GM19452 (cell line): ENCODE measurements around the gene VSIG10L.

Experiments
- ATAC-seq: cut with Tn5 transposase; IDR thresholded peaks from one replicate; pipeline ENCODE4 v1.9.1; 2021; ENCODE audit not compliant: unreplicated experiment

VSIG10L gene

DNA sequence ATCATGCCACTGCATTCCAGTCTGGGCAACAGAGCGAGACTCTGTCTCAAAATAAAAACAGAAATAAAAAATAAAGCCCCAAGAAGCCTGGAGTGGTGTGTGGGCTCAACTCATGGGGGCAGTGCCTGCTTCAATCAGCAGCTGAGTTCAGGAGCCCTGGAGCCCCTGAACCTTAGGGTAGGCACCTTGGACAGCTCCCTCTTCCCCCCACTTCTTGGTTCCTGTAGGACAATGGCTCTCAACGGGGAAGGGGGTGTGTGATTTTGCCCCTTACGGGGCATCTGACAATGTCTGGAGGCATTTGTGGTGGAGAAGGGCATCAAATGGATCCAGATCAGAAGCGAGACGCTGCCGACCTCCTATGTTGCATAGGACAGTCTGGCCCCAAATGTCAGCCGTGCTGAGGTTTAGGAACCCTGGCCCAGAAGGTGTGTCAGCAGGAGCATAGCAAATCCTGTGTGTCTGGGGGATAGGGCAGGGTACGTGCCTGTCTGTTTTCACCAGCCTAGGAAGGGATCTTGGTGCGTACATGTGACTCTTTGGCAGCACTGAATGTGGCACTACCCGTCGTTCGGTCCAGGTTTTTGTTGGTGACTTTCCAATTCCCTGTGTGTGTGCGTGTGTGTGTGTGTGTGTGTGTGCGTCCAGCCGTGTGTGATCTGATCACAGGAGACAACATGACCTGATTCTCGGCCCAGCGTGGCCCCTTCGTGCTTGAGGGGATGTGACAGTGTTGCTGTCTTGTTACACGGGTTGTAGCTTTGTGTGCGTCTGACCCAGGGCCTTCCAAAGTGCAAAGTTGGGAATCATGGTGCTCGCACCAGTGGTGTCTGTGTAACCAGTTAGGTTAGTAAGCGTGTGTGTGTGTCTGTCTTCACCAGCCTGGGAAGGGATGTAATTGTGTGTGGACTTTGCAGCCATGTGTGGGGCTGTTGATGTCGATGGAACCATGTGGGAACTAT is 23.0 kb downstream of the VSIG10L start:
- no peak for ATAC-seq

- no peak for ATAC-seq
Observed at GRCh38 chr19:51317968-51318367, 24.0 kb downstream of the VSIG10L start.

GRCh38 chr19:51317376-51317775 is 24.6 kb downstream of the VSIG10L start:
- ATAC-seq = no peak

- no peak for ATAC-seq
Observed at GRCh38 chr19:51316688-51317087, 25.3 kb downstream of the VSIG10L start.

GRCh38 chr19:51311351-51312257 is 30.3 kb downstream of the VSIG10L start, which contains the start of gene IGLON5:
Gene IGLON5 (plus strand): TSS chr19:51311644. CDS start chr19:51311848, 204 bp downstream.
- ATAC-seq = no peak

- no peak for ATAC-seq
Observed at GRCh38 chr19:51305479-51305878, 36.5 kb downstream of the VSIG10L start.

GRCh38 chr19:51301266-51301665 is 40.7 kb downstream of the VSIG10L start:
- ATAC-seq = no peak

DNA sequence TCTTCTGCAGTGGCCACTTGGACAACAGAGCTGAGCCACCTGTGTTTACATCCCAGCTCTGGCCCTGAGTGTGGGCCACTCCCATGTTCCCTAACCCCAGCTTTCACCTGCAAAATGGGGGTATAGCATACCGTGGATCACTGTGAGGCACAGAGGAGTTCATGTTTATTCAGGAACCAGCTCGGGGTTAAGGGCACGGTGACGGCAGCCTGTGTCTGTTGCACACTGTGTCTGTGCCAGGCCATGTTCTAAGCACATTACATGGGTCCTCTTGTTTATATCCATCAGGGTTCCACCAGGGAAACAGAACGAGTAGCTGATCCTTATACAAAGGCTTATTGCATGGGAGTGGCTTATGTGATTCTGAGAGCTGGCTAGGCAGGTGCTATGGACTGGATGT is 44.5 kb downstream of the VSIG10L start:
- ATAC-seq = no peak

DNA sequence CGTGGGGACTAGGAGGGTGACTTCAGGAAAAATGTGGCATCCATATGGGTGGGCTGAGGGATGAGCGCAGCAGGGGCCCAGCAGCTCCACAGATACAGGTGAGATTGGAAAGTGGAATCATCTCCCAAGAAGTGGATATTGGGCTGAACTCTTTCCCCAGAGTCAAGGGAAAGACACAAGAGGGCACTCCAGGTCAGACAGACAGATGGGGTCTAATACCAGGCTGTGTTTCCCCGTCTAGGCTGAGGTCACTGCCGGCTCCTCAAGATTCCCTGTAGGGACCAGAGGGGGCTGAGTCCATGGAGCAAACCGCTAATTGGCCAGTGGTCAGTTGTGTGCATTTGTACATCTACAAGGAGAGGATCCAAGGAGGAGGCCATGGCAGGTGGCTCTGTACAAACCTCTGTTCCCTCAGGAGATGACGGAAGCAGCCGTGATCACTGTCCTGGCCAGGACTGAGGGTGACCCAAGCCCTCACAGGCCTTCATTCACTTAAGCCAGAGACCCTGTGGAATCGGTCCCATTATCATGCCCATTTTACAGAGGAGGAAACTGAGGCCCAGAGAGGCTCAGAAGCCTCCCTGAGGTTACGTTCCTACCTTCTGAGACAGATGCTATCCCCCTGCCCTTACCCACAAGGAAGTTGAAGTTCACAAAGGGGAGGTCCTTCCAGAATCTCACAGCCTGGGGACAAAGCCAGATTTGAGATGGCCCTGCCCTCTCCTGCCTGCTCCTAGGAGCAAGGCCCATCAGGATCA is 45.4 kb downstream of the VSIG10L start:
- no peak for ATAC-seq

DNA sequence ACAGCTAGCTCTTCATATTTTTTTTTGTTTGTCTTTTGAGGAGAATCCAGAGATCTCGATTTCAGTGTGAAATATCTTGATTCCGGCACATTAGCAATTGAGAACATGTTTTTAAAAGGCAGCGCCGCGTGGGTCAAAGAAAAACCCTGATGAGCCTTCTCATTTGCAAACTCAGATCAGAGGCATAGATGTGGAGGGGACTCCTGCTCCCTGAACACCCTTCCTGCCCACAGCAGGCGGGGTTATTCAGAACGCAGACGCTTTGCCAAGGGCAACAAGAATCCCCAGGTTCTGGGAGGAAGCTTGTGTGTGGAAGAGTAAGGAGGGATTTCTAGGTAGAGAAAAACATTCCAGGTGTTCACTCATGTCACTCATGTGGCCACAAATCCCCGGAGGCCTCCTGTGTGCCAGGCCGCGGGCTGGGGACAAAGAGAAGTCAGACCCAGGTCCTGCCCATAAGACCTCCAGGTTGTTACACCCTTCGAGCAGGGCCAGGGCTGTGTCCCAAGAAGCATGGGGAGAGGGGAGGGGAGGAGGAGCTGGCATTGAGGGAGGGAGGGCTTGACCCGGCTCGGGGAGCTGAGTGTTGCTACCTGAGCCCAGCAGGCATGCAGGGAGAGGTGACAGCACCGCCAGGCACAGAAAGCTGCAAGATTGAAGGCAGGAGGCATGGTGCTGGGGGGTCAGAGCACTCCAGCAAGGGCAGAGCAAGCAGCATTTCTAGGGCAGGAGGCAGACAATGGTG is 46.4 kb downstream of the VSIG10L start:
- no peak for ATAC-seq

DNA sequence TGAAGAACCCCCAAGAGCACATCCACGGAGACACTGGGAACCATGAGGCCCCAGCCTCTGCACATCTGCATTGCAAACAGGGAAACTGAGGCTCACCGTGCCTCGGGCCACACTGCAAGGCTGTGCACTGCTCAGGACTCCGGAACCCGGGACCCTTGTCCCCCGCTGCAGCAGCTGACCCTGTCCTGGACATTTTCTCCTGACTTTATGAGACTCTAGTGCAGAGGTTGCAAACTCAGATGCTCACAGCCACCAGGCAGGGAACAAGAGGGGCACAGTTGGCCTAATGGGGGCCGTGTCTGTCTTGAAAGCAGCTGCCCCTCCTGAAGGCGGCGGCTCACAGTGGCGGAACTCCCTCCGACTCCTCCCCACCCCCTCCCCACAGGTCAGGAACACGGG is 47.0 kb downstream of the VSIG10L start:
- no peak for ATAC-seq

DNA sequence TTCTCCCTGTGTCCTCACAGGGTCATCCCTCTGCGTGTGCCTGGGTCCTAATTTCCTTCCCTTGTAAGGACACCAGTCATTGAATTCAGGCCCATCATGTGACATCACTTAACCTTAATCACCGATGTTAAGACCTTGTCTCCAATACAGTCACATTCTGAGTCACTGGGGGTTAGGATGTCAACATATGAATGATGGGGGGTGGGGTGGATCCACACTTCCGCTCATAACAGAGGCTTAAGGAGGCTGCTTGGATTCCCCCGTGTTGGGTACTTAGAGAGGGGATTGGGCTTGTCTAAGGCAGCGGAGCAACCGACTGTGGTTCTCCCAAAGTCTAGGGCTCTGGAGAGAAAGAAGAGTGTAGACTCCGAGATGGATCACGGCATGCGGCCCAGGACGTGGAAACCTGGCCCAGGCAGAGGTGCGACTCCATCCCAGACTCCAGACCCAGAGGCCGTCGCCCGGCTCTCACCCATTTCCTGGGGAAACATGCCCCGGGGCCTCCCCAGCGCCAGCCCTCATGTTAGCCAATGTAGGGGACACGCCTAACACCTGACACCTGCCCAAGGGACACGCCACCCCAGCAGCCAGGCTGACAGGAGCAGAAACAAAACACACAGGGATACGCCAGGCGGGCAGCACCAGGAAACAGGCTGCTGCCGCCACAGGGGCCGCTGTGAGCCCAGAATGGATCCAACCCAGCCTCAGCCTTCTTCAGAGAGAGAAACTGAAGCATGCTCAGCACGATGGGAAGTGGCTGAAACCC is 47.5 kb downstream of the VSIG10L start:
- ATAC-seq = no peak

DNA sequence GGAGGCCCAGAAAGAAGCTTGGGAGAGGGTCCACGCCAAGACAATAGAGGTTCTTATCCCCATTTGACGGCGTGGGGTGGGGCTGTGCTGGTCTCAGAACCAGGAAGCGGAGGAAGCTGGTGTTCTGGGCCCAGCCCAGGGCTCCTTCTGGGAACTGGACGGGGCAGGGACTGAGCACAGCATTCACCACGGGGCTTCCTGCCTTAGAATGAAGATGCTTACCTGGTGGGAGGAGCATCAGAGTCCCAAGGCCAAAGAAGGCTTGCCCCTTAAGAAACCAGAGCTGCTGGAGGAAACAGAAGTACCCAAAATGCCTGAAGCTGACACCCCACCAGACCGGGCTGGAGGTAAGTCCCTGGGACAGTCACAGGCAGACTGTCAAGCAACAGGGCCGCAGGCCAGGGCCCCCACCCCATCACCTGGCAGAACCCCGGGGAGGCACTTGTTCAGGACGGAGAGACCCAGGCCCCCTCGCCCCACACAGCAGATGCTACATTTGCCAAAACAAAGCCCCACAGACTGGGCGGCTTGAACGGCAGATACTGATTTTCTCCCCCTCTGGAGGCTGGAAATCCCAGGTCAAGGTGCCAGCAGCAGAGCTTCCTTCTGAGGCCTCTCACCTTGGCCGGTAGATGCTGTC is 48.2 kb downstream of the VSIG10L start:
- ATAC-seq = no peak

- ATAC-seq = no peak
Observed at GRCh38 chr19:51292971-51293370, 49.0 kb downstream of the VSIG10L start.

DNA sequence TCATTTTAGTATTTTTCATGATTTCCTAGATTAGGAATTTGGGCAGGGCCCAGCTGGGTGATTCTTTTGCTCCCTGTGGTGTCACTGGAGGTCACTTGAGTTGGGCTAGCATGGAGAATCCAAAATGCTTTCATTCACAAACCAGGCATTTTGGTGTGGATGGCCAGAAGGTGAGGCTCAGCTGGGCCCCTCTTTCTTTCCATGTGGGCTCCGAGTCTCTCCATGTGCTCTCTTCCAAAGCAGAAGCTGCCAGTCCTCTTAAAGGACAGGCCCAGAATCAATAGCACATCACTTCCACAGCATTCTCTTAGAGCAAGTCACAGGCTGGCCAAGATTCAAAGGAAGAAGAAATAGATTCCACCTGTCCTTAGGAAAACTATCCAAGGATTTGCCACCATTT is 52.3 kb downstream of the VSIG10L start:
- ATAC-seq = no peak

- no peak for ATAC-seq
Observed at GRCh38 chr19:51285682-51286081, 56.3 kb downstream of the VSIG10L start.

DNA sequence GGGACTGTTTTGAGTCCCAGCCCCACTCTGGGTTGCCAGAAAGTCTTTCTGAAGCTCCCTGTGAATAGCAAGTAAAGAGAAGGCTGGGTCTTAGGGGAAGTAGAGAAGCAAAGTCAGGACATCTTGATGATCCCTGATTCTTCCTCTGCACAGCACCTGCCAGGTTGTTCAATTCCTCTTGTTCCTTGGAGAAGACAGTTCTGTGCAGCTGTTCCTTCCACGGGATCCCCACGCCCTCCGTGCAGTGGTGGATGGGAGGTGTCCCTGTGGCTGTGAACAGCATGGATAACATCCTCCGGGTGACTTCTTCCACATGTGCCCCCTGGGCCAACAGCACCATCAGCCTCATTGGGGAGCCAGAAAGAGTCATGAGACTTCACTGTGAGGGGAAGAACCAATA is 59.6 kb downstream of the VSIG10L start:
- ATAC-seq = no peak
